ENCODE results near the gene CD274.
"Not testable (repeated sequence)": the region's sequence is repeated elsewhere in the genome, so short reads cannot be mapped to it uniquely, and the experiment has no call there.

CD274 gene

GRCh38 chr9:5438301-5439162 is 11.8 kb upstream of the CD274 start:
- peak; percentile 69 for DNase-seq

GRCh38 chr9:5440426-5440825 is 9.9 kb upstream of the CD274 start:
- no peak for DNase-seq

GRCh38 chr9:5441043-5441442 is 9.3 kb upstream of the CD274 start:
- DNase-seq, result peak; percentile 69

- DNase-seq, result peak; percentile 70
These were observed 7.8 kb upstream of the CD274 start for GRCh38 chr9:5442400-5443011.

GRCh38 chr9:5443850-5444249 is 6.5 kb upstream of the CD274 start:
- peak; percentile 58 for DNase-seq

GRCh38 chr9:5445096-5445495 is 5.2 kb upstream of the CD274 start:
- not testable (repeated sequence) for DNase-seq

DNA sequence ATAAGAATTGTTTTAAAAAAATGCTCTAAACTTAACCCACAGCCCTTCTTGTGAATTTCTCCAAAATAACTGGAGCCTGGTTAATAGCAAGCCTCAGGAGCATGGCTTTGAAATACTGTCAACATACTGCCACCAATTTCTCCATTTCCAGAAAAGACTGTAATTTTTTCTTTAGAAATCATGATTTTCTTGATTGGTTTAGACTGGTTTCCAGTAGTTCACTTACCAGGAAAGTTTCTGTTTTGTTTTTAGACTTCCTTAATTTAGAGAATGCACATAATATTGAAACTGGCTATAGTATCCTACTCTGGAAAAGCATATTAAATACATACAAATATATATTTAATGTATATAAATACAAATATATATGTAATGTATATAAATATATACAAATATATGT is 4.5 kb upstream of the CD274 start:
- DNase-seq, result peak; percentile 87

- no peak for DNase-seq
These were observed 3.7 kb upstream of the CD274 start for GRCh38 chr9:5446451-5447236.

DNA sequence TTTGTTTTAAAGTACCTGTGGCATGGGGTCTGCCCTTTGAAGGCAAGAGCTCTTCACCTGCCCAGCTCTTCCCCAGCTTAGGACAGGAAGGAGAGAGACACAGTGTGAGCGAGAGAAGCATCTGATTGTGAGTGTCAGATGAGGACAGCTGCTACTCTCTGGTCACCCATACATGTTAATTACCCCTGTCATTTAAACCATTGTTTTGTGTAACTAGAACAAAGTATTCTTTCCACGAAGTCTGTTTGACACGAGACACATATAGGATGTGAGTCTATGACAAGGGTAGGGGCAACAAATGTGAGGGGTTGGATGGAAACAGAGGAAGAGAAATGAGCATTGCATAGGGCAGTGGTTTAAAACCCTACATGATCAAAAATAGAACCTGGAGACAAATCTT is 3.0 kb upstream of the CD274 start:
- no peak for DNase-seq

DNA sequence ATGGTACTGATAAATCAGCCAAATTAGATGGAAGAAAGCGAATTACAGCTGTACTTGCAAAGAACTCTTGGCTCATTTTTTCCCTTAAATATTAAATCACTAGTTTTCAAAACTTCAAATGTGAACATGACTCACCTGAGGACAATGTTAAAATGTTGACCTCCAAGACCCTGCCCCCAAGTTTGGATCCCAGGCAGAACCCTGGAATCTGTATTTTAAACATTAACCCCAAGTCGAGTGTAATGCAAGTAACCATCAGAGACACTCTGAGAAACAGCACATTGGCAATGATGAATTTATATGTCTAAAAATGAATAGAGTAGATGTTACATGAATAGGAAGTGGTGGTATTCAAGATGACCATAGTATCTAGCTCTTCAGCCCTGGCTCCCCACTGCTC is 2.3 kb upstream of the CD274 start:
- DNase-seq, result no peak

- peak; percentile 49 for DNase-seq
These were observed 1.6 kb upstream of the CD274 start for GRCh38 chr9:5448461-5449435.

- peak; percentile 84 for DNase-seq
These were observed 602 bp upstream of the CD274 start for GRCh38 chr9:5449521-5450358.

- DNase-seq, result peak; percentile 77
These were observed 1.9 kb downstream of the CD274 start for GRCh38 chr9:5452286-5452609.

DNA sequence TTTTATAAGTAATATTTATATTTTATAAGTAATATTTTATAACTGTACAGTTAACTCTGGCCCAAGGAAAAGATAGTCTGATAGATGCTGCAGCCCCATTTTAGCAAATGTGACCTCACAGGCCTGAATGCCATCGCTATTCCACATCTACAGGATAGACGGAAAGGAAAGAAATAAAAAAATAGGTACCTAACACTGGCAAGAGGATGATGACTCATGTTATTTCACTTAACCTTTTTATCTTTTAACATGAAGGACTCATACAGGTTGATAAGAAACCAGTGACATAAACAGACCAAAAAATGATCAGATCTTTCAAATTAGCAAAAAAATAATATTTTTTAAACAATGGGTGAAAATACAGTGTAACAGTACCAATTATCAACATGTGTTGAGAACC is 2.7 kb downstream of the CD274 start:
- DNase-seq, result no peak

- peak; percentile 45 for DNase-seq
These were observed 3.3 kb downstream of the CD274 start for GRCh38 chr9:5453673-5454072.

GRCh38 chr9:5455181-5455580 is 4.8 kb downstream of the CD274 start:
- DNase-seq, result peak; percentile 87

DNA sequence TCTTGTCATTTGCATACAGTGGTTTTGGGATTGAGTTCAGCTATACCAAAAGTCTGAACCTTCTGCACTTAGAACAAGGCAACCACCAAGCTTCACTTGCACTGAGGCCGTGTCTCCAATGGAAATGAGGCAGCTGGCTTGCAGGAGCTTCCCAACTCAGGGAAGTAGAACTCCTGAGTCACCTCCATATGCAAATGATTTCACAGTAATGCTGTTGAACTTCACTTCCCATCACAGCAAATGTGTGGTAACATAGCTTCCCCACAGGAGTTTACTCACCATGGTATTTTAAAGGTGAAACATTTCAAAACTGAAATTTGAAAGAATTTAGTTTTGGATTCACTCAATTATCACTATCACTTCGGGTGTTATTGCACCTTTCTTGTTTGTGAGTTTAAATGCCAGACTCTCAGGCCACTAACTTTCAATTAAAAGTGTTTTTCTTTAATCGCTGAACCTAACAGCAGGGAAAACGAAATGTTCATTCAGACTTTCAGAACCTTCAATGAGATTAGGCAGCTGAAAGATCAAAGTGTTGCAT is 9.0 kb downstream of the CD274 start:
- DNase-seq, result peak; percentile 96

GRCh38 chr9:5460157-5460556 is 9.8 kb downstream of the CD274 start:
- DNase-seq, result no peak

- not testable (repeated sequence) for DNase-seq
These were observed 14.5 kb downstream of the CD274 start for GRCh38 chr9:5464831-5465330.

DNA sequence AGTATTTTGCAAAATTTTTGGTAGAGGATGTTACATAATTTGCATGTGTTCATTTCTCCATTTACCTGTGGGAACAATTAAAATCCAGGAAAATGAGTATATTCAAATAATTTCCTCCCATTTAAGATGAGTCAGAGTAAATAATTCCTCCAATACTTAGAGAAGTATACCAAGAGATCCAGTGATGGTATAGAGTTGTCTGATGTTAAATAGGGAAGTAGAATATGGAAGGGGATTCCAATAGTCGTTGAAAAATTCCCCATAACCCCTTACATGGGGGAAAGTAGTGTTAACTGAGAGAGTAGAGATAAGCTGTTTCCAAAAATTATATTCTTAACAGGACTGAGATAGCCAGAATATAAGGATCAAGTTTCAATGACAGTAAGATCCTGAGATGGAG is 15.7 kb downstream of the CD274 start:
- peak; percentile 58 for DNase-seq

DNA sequence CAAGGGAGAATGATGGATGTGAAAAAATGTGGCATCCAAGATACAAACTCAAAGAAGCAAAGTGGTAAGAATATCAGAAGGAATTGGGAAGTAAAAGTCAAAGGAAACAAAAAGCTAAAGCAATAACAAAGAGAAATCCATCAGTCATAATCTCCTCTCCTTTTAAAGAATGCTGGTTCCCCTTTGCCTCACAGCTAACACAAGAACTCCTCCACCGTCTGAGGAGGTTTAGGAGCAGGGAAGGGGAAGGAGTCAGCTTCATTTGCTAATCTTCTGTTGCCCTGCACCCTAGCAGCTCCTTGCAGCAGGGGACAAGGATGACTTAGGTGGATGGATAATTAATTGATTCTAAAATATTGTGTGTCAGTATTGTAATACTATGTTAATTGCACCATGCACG is 16.4 kb downstream of the CD274 start:
- peak; percentile 59 for DNase-seq

Data from suppressor macrophage treated with lipopolysaccharide for 4 hours (primary cell).